IMR-90 (cell line): ENCODE data around the gene NATD1. TPM values are rescaled to one million over a fixed set of nuclear protein-coding genes. Genes with fewer than 3 reads are reported as not detected.

Experiments
- ATAC-seq: fragments of 200-7000 bp; cut with Tn5 transposase; 2 replicates; pipeline ENCODE4 v1.9.1; 2020; ENCODE audit warnings: low read depth, mild to moderate bottlenecking, moderate library complexity
- BruUV-seq: library from RNA; stranded (reverse); fragments of 400-500 nt; replicated peaks from 2 replicates; lab custom pipeline; 2021; lab: Mats Ljungman, UMichigan
- CTCF ChIA-PET: fragments of 300-600 bp; formaldehyde crosslinking; extraction: SDS; loops from one replicate; lab custom pipeline; 2021; ENCODE audit warnings: antibody characterized with exemption; lab: Yijun Ruan, JAX
- POLR2A ChIA-PET: fragments of 300-600 bp; sonication (Branson Sonifier 250); formaldehyde crosslinking; loops from one replicate; lab custom pipeline; 2022; ENCODE audit warnings: antibody characterized with exemption; ENCODE audit not compliant: unreplicated experiment; lab: Charles Lee
- DNase-seq: peaks from one replicate; pipeline ENCODE4 v3.0.0; 2013
- H2AFZ ChIP-seq: replicated peaks from 2 replicates; pipeline ENCODE3; 2013; ENCODE audit warnings: low read length, mild to moderate bottlenecking; ENCODE audit not compliant: poor library complexity
- H2AK5ac ChIP-seq: 2 replicates; pipeline ENCODE4 v1.6.1; 2013; ENCODE audit warnings: low read depth, low read length, inconsistent platforms
- H2AK9ac ChIP-seq: replicated peaks from 2 replicates; pipeline ENCODE3; 2013; ENCODE audit warnings: mild to moderate bottlenecking, low read depth, low read length, moderate library complexity; ENCODE audit not compliant: poor library complexity
- H2BK120ac ChIP-seq: 2 replicates; pipeline ENCODE4 v1.6.1; 2013; ENCODE audit warnings: low read depth, low read length, inconsistent platforms
- H2BK15ac ChIP-seq: 3 replicates; pipeline ENCODE4 v1.6.1; 2013; ENCODE audit warnings: low read depth, low read length, inconsistent platforms
- H2BK20ac ChIP-seq: 2 replicates; pipeline ENCODE4 v1.6.1; 2013; ENCODE audit warnings: low read depth, mild to moderate bottlenecking, inconsistent platforms, low read length, moderate library complexity
- H2BK5ac ChIP-seq: 2 replicates; pipeline ENCODE4 v1.6.1; 2013; ENCODE audit warnings: mild to moderate bottlenecking, low read depth, low read length, inconsistent platforms; ENCODE audit not compliant: poor library complexity, severe bottlenecking
- H3K14ac ChIP-seq: replicated peaks from 2 replicates; pipeline ENCODE4 v1.6.1; 2013; ENCODE audit warnings: low read depth, low read length, inconsistent platforms
- H3K18ac ChIP-seq: 2 replicates; pipeline ENCODE4 v1.6.1; 2013; ENCODE audit warnings: low read depth, low read length, control low read depth
- H3K23ac ChIP-seq: 2 replicates; pipeline ENCODE4 v1.6.1; 2013; ENCODE audit warnings: low read depth, low read length, inconsistent platforms
- H3K27ac ChIP-seq: 2 replicates; pipeline ENCODE4 v1.5.1; 2013; ENCODE audit warnings: mild to moderate bottlenecking, control low read depth, low read length; ENCODE audit not compliant: insufficient read depth
- H3K27me3 ChIP-seq: 2 replicates; pipeline ENCODE4 v1.6.1; 2013; ENCODE audit warnings: low read length; ENCODE audit not compliant: control insufficient read depth, insufficient read depth
- H3K36me3 ChIP-seq: 2 replicates; pipeline ENCODE4 v1.6.1; 2013; ENCODE audit warnings: low read length, mixed read lengths; ENCODE audit not compliant: control insufficient read depth, insufficient read depth
- H3K4ac ChIP-seq: 2 replicates; pipeline ENCODE4 v1.6.1; 2013; ENCODE audit warnings: low read depth, low read length, inconsistent platforms
- H3K4me1 ChIP-seq: 2 replicates; pipeline ENCODE4 v1.6.1; 2013; ENCODE audit warnings: low read length, mixed read lengths; ENCODE audit not compliant: control insufficient read depth, insufficient read depth
- H3K4me2 ChIP-seq: 2 replicates; pipeline ENCODE4 v1.6.1; 2013; ENCODE audit warnings: low read depth, mild to moderate bottlenecking, control low read depth, low read length, moderate library complexity
- H3K4me3 ChIP-seq: 2 replicates; pipeline ENCODE4 v1.5.1; 2013; ENCODE audit warnings: low read depth, mild to moderate bottlenecking, control low read depth, low read length, moderate library complexity; ENCODE audit not compliant: insufficient read depth
- H3K56ac ChIP-seq: 2 replicates; pipeline ENCODE4 v1.6.1; 2013; ENCODE audit warnings: low read length, inconsistent platforms; ENCODE audit not compliant: insufficient read depth; ENCODE audit errors: extremely low read depth
- H3K79me1 ChIP-seq, 2 experiments: 2 replicates each; pipeline ENCODE4 v1.6.1; 2013; ENCODE audit warnings: low read length in 2 of 2, inconsistent platforms in 1 of 2, low read depth in 1 of 2
- H3K9ac ChIP-seq: 2 replicates; pipeline ENCODE4 v1.6.1; 2013; ENCODE audit warnings: low read depth, low read length, control low read depth
- H3K9me1 ChIP-seq: 2 replicates; pipeline ENCODE4 v1.6.1; 2013; ENCODE audit warnings: low read length, inconsistent platforms; ENCODE audit not compliant: insufficient read depth
- H3K9me3 ChIP-seq: 2 replicates; pipeline ENCODE4 v1.6.1; 2013; ENCODE audit warnings: low read length; ENCODE audit not compliant: control insufficient read depth, insufficient read depth
- H4K20me1 ChIP-seq: 2 replicates; pipeline ENCODE4 v1.6.1; 2013; ENCODE audit warnings: low read length, inconsistent platforms; ENCODE audit not compliant: insufficient read depth
- H4K5ac ChIP-seq: 2 replicates; pipeline ENCODE4 v1.6.1; 2013; ENCODE audit warnings: mild to moderate bottlenecking, low read depth, low read length, control low read depth
- H4K8ac ChIP-seq, 2 experiments: 2 replicates each; pipeline ENCODE4 v1.6.1; 2013; ENCODE audit warnings: low read depth in 2 of 2, low read length in 2 of 2, control low read depth in 1 of 2, inconsistent platforms in 1 of 2
- H4K91ac ChIP-seq: 2 replicates; pipeline ENCODE4 v1.6.1; 2013; ENCODE audit warnings: low read depth, low read length, inconsistent platforms; ENCODE audit not compliant: insufficient read depth
- BHLHE40 ChIP-seq: fragments of 150-350 bp; IDR thresholded peaks from 2 replicates; pipeline ENCODE4 v1.6.1; 2016; ENCODE audit warnings: mild to moderate bottlenecking, low read depth, low read length
- CEBPB ChIP-seq: IDR thresholded peaks from 2 replicates; pipeline ENCODE4 v1.6.1; 2012; ENCODE audit warnings: low read depth, low read length, improper control_type of control experiment
- CHD1 ChIP-seq: IDR thresholded peaks from 2 replicates; pipeline ENCODE4 v1.6.1; 2012; ENCODE audit warnings: low read depth, low read length, improper control_type of control experiment
- CTCF ChIP-seq: conservative IDR thresholded peaks from 2 replicates; pipeline ENCODE4 v1.5.1; 2012; ENCODE audit warnings: mild to moderate bottlenecking, low read depth, low read length, improper control_type of control experiment
- ELK1 ChIP-seq: fragments of 150-350 bp; IDR thresholded peaks from 2 replicates; pipeline ENCODE4 v1.6.1; 2016; ENCODE audit warnings: low read depth, mild to moderate bottlenecking, low read length, moderate library complexity, borderline replicate concordance
- FOS ChIP-seq: fragments of 150-350 bp; IDR thresholded peaks from 2 replicates; pipeline ENCODE4 v1.6.1; 2016; ENCODE audit warnings: low read depth, low read length
- MAFK ChIP-seq: IDR thresholded peaks from 2 replicates; pipeline ENCODE4 v1.6.1; 2012; ENCODE audit warnings: low read depth, low read length, improper control_type of control experiment
- MAZ ChIP-seq: IDR thresholded peaks from 2 replicates; pipeline ENCODE4 v1.6.1; 2012; ENCODE audit warnings: low read depth, mild to moderate bottlenecking, low read length, improper control_type of control experiment, moderate library complexity, borderline replicate concordance
- MXI1 ChIP-seq: IDR thresholded peaks from 2 replicates; pipeline ENCODE4 v1.6.1; 2012; ENCODE audit warnings: low read depth, mild to moderate bottlenecking, low read length, moderate library complexity, borderline replicate concordance
- NFE2L2 ChIP-seq: fragments of 150-350 bp; IDR thresholded peaks from 2 replicates; pipeline ENCODE4 v1.6.1; 2016; ENCODE audit warnings: low read depth, mild to moderate bottlenecking, low read length
- POLR2A ChIP-seq: IDR thresholded peaks from 2 replicates; pipeline ENCODE4 v1.6.1; 2012; ENCODE audit warnings: mild to moderate bottlenecking, low read depth, low read length
- RAD21 ChIP-seq: IDR thresholded peaks from 2 replicates; pipeline ENCODE4 v1.6.1; 2012; ENCODE audit warnings: low read length, improper control_type of control experiment
- RCOR1 ChIP-seq: IDR thresholded peaks from 2 replicates; pipeline ENCODE4 v1.6.1; 2012; ENCODE audit warnings: mild to moderate bottlenecking, low read length, improper control_type of control experiment; ENCODE audit not compliant: insufficient replicate concordance
- RFX5 ChIP-seq: IDR thresholded peaks from 2 replicates; pipeline ENCODE4 v1.8.0; 2012; ENCODE audit warnings: low read depth, mild to moderate bottlenecking, low read length, moderate library complexity
- SMC3 ChIP-seq: fragments of 150-350 bp; IDR thresholded peaks from 2 replicates; pipeline ENCODE4 v1.6.1; 2016; ENCODE audit warnings: low read depth, mild to moderate bottlenecking, antibody characterized with exemption, low read length, moderate library complexity
- USF2 ChIP-seq: fragments of 150-350 bp; IDR thresholded peaks from 2 replicates; pipeline ENCODE4 v1.6.1; 2017; ENCODE audit warnings: mild to moderate bottlenecking, antibody characterized with exemption, low read length, low read depth
- WGBS, 2 experiments: methylation state at CpG; one replicate each; pipeline versions ENCODE4 v1.1.5 to v1.1.7; 2013; ENCODE audit warnings: missing lambda C conversion rate in 2 of 2; ENCODE audit not compliant: insufficient read length in 1 of 2; ENCODE audit errors: extremely low coverage in 2 of 2; 5-methylcytosine and 5-hydroxymethylcytosine counted together
- dilution Hi-C: fragments of 300-500 bp; cut with HindIII; formaldehyde crosslinking; loops from one replicate; pipeline ENCODE4 v1.14.3; 2018; ENCODE audit warnings: low sequenced_read_pairs; ENCODE audit not compliant: unreplicated experiment
- in situ Hi-C: fragments of 300-500 bp; cut with MboI; formaldehyde crosslinking; loops from 3 replicates; pipeline ENCODE4 v1.14.3; 2019; ENCODE audit warnings: low sequenced_read_pairs, inconsistent platforms, mixed read lengths
- intact Hi-C: fragments of 100-400 bp; cut with micrococcal nuclease; formaldehyde crosslinking; loops from 2 replicates; pipeline ENCODE4 v1.10.0; 2022
- polyA plus RNA-seq, 3 experiments: library from polyadenylated mRNA; depleted of rRNA; stranded (reverse); fragments of >200 nt; gene quantifications; 2 replicates each; pipeline ENCODE4 v1.2.3, GENCODE V29; 2012; ENCODE audit warnings: low replicate concordance in 1 of 3
- total RNA-seq: library from RNA; depleted of rRNA; stranded (reverse); fragments of >200 nt; gene quantifications from 2 replicates; pipeline ENCODE4 v1.2.3, GENCODE V29; 2012

The NATD1 gene
- total and polyA plus RNA-seq, 2 of the 4 experiments (the other 2 are of a cell fraction) = 0.90 to 4.3 TPM

- Histone ChIP-seq H3K56ac (no peak overlapping the region), H3K36me3 (peaks cover 10% of the 10 kb centered on the region), H3K23ac (no peak overlapping the region), H3K27me3 (no peaks in the 10 kb centered on the region), H2BK15ac (no peak overlapping the region), H3K9ac (no peak overlapping the region), H2BK120ac (no peak overlapping the region), H3K9me3 (peaks cover 3% of the 10 kb centered on the region; the same call in 1 of the 2 replicates), H4K20me1 (peaks cover 98% of the 10 kb centered on the region), H3K4me1 (peaks cover 37% of the 10 kb centered on the region), H4K5ac (no peak overlapping the region), H2AK9ac (no peak overlapping the region), H3K4me3 (no peak overlapping the region), H3K27ac (no peak overlapping the region), H3K79me1 (peaks cover 0 to 41% of the 10 kb centered on the region in 2 experiments; a peak in 3 of 4 replicates), H4K8ac (no peak overlapping the region), H3K9me1 (peaks cover 13% of the 10 kb centered on the region), H4K91ac (no peak overlapping the region), H2AK5ac (no peak overlapping the region), H3K18ac (no peak overlapping the region), H3K4ac (no peak overlapping the region), H2AFZ (no peak overlapping the region), H2BK5ac (no peak overlapping the region), H2BK20ac (no peak overlapping the region), H3K4me2 (no peak overlapping the region), H3K14ac (no peak overlapping the region)
- POLR2A ChIA-PET = no interaction called here
- BruUV-seq = no TSS peak
- intact Hi-C loops = no loop called here
- CTCF ChIA-PET = no interaction called here
- 70% methylated on average over 12 of the region's 12 CpGs; no CpG with 5 or more reads in 1 of the 2 experiments for WGBS, 2 experiments
- no peak for TF ChIP-seq ELK1
- no peak for TF ChIP-seq RCOR1
- no peak for TF ChIP-seq MAZ
- TF ChIP-seq RFX5 = no peak
- TF ChIP-seq CHD1 = no peak
- no peak for TF ChIP-seq CTCF
- no peak for TF ChIP-seq FOS
- no peak for TF ChIP-seq POLR2A
- TF ChIP-seq BHLHE40 = no peak
- TF ChIP-seq USF2 = no peak
- no peak for TF ChIP-seq CEBPB
- no peak for TF ChIP-seq MAFK
- no peak for TF ChIP-seq SMC3
- no peak for TF ChIP-seq MXI1
- TF ChIP-seq RAD21 = no peak
- TF ChIP-seq NFE2L2 = no peak
- ATAC-seq (no peak), DNase-seq (no peak)
- in situ Hi-C loops = no loop called here
- dilution Hi-C loops = no loop called here
These were observed 38.7 kb upstream of the NATD1 start for GRCh38 chr17:21291862-21292261.
